Liver (tissue), 3 donors: ENCODE data around the gene CLPX.

Experiments used
- ATF3 ChIP-seq: IDR thresholded peaks from 2 replicates; pipeline ENCODE4 v1.6.1; 2016; ENCODE audit warnings: antibody characterized with exemption
- CTCF ChIP-seq: fragments of 150-350 bp; IDR thresholded peaks from 2 replicates; pipeline ENCODE4 v1.5.1; 2017; ENCODE audit warnings: improper control_type of control experiment, low read depth, low read length; ENCODE audit not compliant: missing input control
- EGR1 ChIP-seq, 2 donors: IDR thresholded peaks; 2 replicates each; pipeline ENCODE4 v1.6.1; 2016 to 2018; ENCODE audit warnings: antibody characterized with exemption in 2 of 2, low read depth in 2 of 2
- FOXA1 ChIP-seq: IDR thresholded peaks from 2 replicates; pipeline ENCODE4 v1.6.1; 2016; ENCODE audit warnings: antibody characterized with exemption
- FOXA2 ChIP-seq: IDR thresholded peaks from 2 replicates; pipeline ENCODE4 v1.6.1; 2016; ENCODE audit warnings: antibody characterized with exemption
- HNF4A ChIP-seq, 2 donors: conservative IDR thresholded peaks; 2 replicates each; pipeline ENCODE4 v1.6.1; 2016; ENCODE audit warnings: antibody characterized with exemption in 2 of 2, mild to moderate bottlenecking in 2 of 2
- MAX ChIP-seq: IDR thresholded peaks from 2 replicates; pipeline ENCODE4 v1.6.1; 2016; ENCODE audit warnings: antibody characterized with exemption
- RAD21 ChIP-seq, 2 donors: IDR thresholded peaks; 2 replicates each; pipeline ENCODE4 v1.6.1; 2016; ENCODE audit warnings: antibody characterized with exemption in 2 of 2, mild to moderate bottlenecking in 2 of 2
- donor health status: healthy.
- donor health status: healthy.

- TF ChIP-seq ATF3 (no peak), CTCF (no peak), HNF4A (conservative IDR thresholded peaks at IDR 0.05) (no peak), MAX (no peak), FOXA2 (no peak), FOXA1 (no peak), RAD21 (IDR thresholded peaks at IDR 0.05) (no peak), EGR1 (IDR thresholded peaks at IDR 0.05; ENCODE audit: low read depth in 2 of 2) (no peak)
Measured at GRCh38 chr15:65223996-65224395, 38.9 kb upstream of the CLPX start.
